Lower lobe of right lung (tissue), 2 donors: ENCODE measurements around the gene SERPINI2. TPM values are rescaled to one million over a fixed set of nuclear protein-coding genes. Genes with fewer than 3 reads are reported as not detected.

Experiments
- ATAC-seq, 2 donors: fragments of 200-7000 bp; cut with Tn5 transposase; one replicate each; pipeline ENCODE4 v1.9.1; 2020 to 2022; ENCODE audit warnings: mild to moderate bottlenecking in 2 of 2, moderate library complexity in 2 of 2
- DNase-seq: peaks from one replicate; pipeline ENCODE4 v3.0.0-alpha.2; 2020
- H3K27ac ChIP-seq: fragments of 200-600 bp; one replicate; pipeline ENCODE4 v1.8.0; 2022
- H3K27me3 ChIP-seq: fragments of 200-600 bp; one replicate; pipeline ENCODE4 v1.8.0; 2022; ENCODE audit warnings: low read depth
- H3K36me3 ChIP-seq: fragments of 200-600 bp; one replicate; pipeline ENCODE4 v1.8.0; 2022; ENCODE audit warnings: mild to moderate bottlenecking
- H3K4me1 ChIP-seq: fragments of 200-600 bp; one replicate; pipeline ENCODE4 v1.8.0; 2022
- H3K4me3 ChIP-seq: fragments of 200-600 bp; one replicate; pipeline ENCODE4 v1.8.0; 2022; ENCODE audit warnings: mild to moderate bottlenecking
- H3K9me3 ChIP-seq: fragments of 200-600 bp; one replicate; pipeline ENCODE4 v1.8.0; 2022
- intact Hi-C: fragments of 100-400 bp; cut with DNase I; formaldehyde crosslinking; loops from one replicate; pipeline ENCODE4 v1.11.0; 2022
- total RNA-seq: library from RNA; stranded (reverse); fragmentation: NEBNext Ultra II Directional; extraction: Animal tissue kit (Norgen Biotek cat#: 25700); gene quantifications from one replicate; pipeline ENCODE4 v1.2.1, GENCODE V29; 2021
- TF ChIP-seq, protein P1 (sequence below): fragments of 200-600 bp; IDR thresholded peaks from one replicate; pipeline ENCODE4 v1.8.0; 2022; ENCODE audit warnings: antibody characterized with exemption, mild to moderate bottlenecking
- donor health status: DM: no; HTN: yes; CAD: no; lungs with severe emphysema.

SERPINI2 gene
- total RNA-seq, 1 donor from 2014 or later = 2.3 TPM

- intact Hi-C loops = no loop called here
- DNase-seq (no peak), ATAC-seq (no peak)
- no peak overlapping the region for H3K27ac ChIP-seq
- H3K27me3 ChIP-seq = no peaks in the 10 kb centered on the region
- H3K36me3 ChIP-seq = no peaks in the 10 kb centered on the region
- H3K4me1 ChIP-seq = no peaks in the 10 kb centered on the region
- no peak overlapping the region for H3K4me3 ChIP-seq
- TF ChIP-seq, protein P1, sequence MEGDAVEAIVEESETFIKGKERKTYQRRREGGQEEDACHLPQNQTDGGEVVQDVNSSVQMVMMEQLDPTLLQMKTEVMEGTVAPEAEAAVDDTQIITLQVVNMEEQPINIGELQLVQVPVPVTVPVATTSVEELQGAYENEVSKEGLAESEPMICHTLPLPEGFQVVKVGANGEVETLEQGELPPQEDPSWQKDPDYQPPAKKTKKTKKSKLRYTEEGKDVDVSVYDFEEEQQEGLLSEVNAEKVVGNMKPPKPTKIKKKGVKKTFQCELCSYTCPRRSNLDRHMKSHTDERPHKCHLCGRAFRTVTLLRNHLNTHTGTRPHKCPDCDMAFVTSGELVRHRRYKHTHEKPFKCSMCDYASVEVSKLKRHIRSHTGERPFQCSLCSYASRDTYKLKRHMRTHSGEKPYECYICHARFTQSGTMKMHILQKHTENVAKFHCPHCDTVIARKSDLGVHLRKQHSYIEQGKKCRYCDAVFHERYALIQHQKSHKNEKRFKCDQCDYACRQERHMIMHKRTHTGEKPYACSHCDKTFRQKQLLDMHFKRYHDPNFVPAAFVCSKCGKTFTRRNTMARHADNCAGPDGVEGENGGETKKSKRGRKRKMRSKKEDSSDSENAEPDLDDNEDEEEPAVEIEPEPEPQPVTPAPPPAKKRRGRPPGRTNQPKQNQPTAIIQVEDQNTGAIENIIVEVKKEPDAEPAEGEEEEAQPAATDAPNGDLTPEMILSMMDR = no peak
- no peaks in the 10 kb centered on the region for H3K9me3 ChIP-seq
These were observed 5.8 kb downstream of the SERPINI2 start for GRCh38 chr3:167467848-167468611.

DNA sequence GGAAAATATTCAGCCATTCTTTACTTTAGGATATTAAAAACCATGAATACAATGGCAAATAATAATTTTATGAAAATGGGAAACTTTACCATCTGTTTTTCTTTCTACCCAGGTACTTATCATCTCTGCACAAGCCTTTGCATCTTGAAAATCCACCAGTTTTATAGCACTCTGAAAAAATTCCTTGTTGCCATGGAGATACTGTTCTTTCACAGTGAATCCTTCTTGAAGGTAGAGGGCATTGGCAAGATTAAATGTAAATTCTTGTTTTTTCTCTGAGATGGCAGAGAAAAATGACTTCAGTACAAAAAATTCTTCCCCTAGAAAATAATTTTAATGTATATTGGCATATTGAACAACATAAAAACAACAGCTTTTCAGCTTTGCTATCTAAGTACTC, 6.9 kb downstream of the SERPINI2 start:
- TF ChIP-seq, protein P1 = no peak
- Histone ChIP-seq H3K27me3 (no peaks in the 10 kb centered on the region), H3K36me3 (no peaks in the 10 kb centered on the region), H3K9me3 (no peaks in the 10 kb centered on the region), H3K4me3 (no peak overlapping the region), H3K4me1 (no peaks in the 10 kb centered on the region), H3K27ac (no peak overlapping the region)
- DNase-seq (no peak), ATAC-seq (no peak)
- intact Hi-C loops = no loop called here

DNA sequence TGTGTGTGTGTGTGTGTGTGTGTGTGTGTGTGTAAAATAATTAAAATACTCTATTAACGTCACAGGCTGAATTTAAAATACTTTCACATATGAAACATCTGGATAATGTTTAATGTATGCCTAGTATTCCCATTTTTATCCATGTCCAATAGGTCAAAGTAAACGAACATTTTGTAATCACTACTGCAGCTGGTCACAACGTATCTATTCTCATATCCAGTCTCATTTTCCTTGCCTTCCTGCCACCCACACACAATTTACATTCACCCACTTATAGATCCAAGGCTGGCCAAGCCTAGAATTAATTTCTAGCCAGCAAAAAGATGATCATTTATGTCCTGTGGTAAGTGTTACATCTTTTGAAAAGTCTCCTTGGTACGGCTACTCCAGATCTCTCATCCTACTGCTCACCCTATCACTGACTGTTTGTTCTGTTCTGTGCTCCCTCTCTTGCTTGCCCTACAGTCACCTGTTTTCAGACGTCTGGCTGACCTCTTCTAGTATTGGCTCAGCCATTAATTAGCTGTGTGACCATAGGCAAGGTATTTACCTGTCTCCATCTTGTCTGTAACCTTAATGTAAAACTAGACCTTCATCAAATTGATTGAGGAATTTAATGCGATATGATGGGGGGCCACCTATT, 17.6 kb downstream of the SERPINI2 start:
- no peak for ATAC-seq
- Histone ChIP-seq H3K27me3 (no peaks in the 10 kb centered on the region), H3K27ac (no peak overlapping the region), H3K4me3 (no peak overlapping the region), H3K9me3 (no peaks in the 10 kb centered on the region), H3K36me3 (no peaks in the 10 kb centered on the region), H3K4me1 (no peaks in the 10 kb centered on the region)
- intact Hi-C loops = no loop called here
- TF ChIP-seq, protein P1 = no peak
- DNase-seq = no peak

- TF ChIP-seq, protein P1 = no peak
- Histone ChIP-seq H3K27me3 (no peaks in the 10 kb centered on the region), H3K36me3 (no peaks in the 10 kb centered on the region), H3K4me3 (no peak overlapping the region), H3K4me1 (no peaks in the 10 kb centered on the region), H3K27ac (no peak overlapping the region), H3K9me3 (no peaks in the 10 kb centered on the region)
- intact Hi-C loops = no loop called here
- ATAC-seq (no peak), DNase-seq (no peak)
These were observed 20.0 kb downstream of the SERPINI2 start for GRCh38 chr3:167453815-167454214.

GRCh38 chr3:167451282-167451681, 22.6 kb downstream of the SERPINI2 start:
- Histone ChIP-seq H3K4me1 (no peaks in the 10 kb centered on the region), H3K27me3 (no peaks in the 10 kb centered on the region), H3K36me3 (no peaks in the 10 kb centered on the region), H3K4me3 (no peak overlapping the region), H3K9me3 (no peaks in the 10 kb centered on the region), H3K27ac (no peak overlapping the region)
- ATAC-seq = no peak
- intact Hi-C loops = no loop called here
- DNase-seq = no peak
- TF ChIP-seq, protein P1 = no peak
